Measurements from ENCODE around the gene TRIM15. TPM values are rescaled to one million over a fixed set of nuclear protein-coding genes. Genes with fewer than 3 reads are reported as not detected.
"Not testable (repeated sequence)": the region's sequence is repeated elsewhere in the genome, so short reads cannot be mapped to it uniquely, and the experiment has no call there.

The TRIM15 gene
- total RNA-seq, 1 donor from 2014 or later = not detected

GRCh38 chr6:30162265-30163089 is 869 bp upstream of the TRIM15 start:
- Mint-ChIP-seq H3K36me3 (ENCODE audit: unreplicated experiment) (peaks cover 6% of the 10 kb centered on the region), H3K4me1 (ENCODE audit: low read depth, unreplicated experiment) (no peaks in the 10 kb centered on the region), H3K4me3 (ENCODE audit: unreplicated experiment) (no peak overlapping the region), H3K27ac (ENCODE audit: unreplicated experiment) (no peak overlapping the region), H3K27me3 (ENCODE audit: unreplicated experiment) (peaks cover 7% of the 10 kb centered on the region), H3K9me3 (ENCODE audit: unreplicated experiment) (peaks cover 4% of the 10 kb centered on the region)
- DNase-seq = no peak
- TF ChIP-seq CTCF (IDR thresholded peaks at IDR 0.05; ENCODE audit: partially characterized antibody, unreplicated experiment) = no peak

GRCh38 chr6:30163918-30164654 is 740 bp downstream of the TRIM15 start:
- no peak for DNase-seq
- H3K27me3 Mint-ChIP-seq (ENCODE audit: unreplicated experiment) = peaks cover 10% of the 10 kb centered on the region
- no peak for TF ChIP-seq CTCF (IDR thresholded peaks at IDR 0.05; ENCODE audit: partially characterized antibody, unreplicated experiment)
- no peak overlapping the region for H3K4me3 Mint-ChIP-seq (ENCODE audit: unreplicated experiment)
- peaks cover 4% of the 10 kb centered on the region for H3K9me3 Mint-ChIP-seq (ENCODE audit: unreplicated experiment)
- no peaks in the 10 kb centered on the region for H3K4me1 Mint-ChIP-seq (ENCODE audit: low read depth, unreplicated experiment)
- no peak overlapping the region for H3K27ac Mint-ChIP-seq (ENCODE audit: unreplicated experiment)
- H3K36me3 Mint-ChIP-seq (ENCODE audit: unreplicated experiment) = peaks cover 6% of the 10 kb centered on the region

GRCh38 chr6:30164714-30165113 is 1.4 kb downstream of the TRIM15 start:
- no peak overlapping the region for H3K4me3 Mint-ChIP-seq (ENCODE audit: unreplicated experiment)
- H3K36me3 Mint-ChIP-seq (ENCODE audit: unreplicated experiment) = peaks cover 6% of the 10 kb centered on the region
- peaks cover 4% of the 10 kb centered on the region for H3K9me3 Mint-ChIP-seq (ENCODE audit: unreplicated experiment)
- peaks cover 10% of the 10 kb centered on the region for H3K27me3 Mint-ChIP-seq (ENCODE audit: unreplicated experiment)
- H3K27ac Mint-ChIP-seq (ENCODE audit: unreplicated experiment) = no peak overlapping the region
- TF ChIP-seq CTCF (IDR thresholded peaks at IDR 0.05; ENCODE audit: partially characterized antibody, unreplicated experiment) = no peak
- DNase-seq = no peak
- H3K4me1 Mint-ChIP-seq (ENCODE audit: low read depth, unreplicated experiment) = no peaks in the 10 kb centered on the region

- H3K4me3 Mint-ChIP-seq (ENCODE audit: unreplicated experiment); H3K27me3 Mint-ChIP-seq (ENCODE audit: unreplicated experiment); H3K4me1 Mint-ChIP-seq (ENCODE audit: low read depth, unreplicated experiment); H3K9me3 Mint-ChIP-seq (ENCODE audit: unreplicated experiment); DNase-seq; H3K27ac Mint-ChIP-seq (ENCODE audit: unreplicated experiment); H3K36me3 Mint-ChIP-seq (ENCODE audit: unreplicated experiment): not testable (repeated sequence)
Measured at GRCh38 chr6:30165238-30165637, 1.9 kb downstream of the TRIM15 start.

GRCh38 chr6:30167101-30167500 is 3.8 kb downstream of the TRIM15 start:
- Mint-ChIP-seq H3K4me3 (ENCODE audit: unreplicated experiment) (no peak overlapping the region), H3K9me3 (ENCODE audit: unreplicated experiment) (peaks cover 6% of the 10 kb centered on the region), H3K27me3 (ENCODE audit: unreplicated experiment) (peaks cover 8% of the 10 kb centered on the region), H3K4me1 (ENCODE audit: low read depth, unreplicated experiment) (peaks cover 7% of the 10 kb centered on the region), H3K27ac (ENCODE audit: unreplicated experiment) (no peak overlapping the region), H3K36me3 (ENCODE audit: unreplicated experiment) (peaks cover 6% of the 10 kb centered on the region)
- DNase-seq = no peak
- no peak for TF ChIP-seq CTCF (IDR thresholded peaks at IDR 0.05; ENCODE audit: partially characterized antibody, unreplicated experiment)
